ENCODE results near the gene IFNG.

The IFNG gene

GRCh38 chr12:68114606-68115005 is 44.9 kb downstream of the IFNG start:
- Mint-ChIP-seq H3K9me3 (no peaks in the 10 kb centered on the region), H3K27ac (no peak overlapping the region), H3K27me3 (no peaks in the 10 kb centered on the region), H3K36me3 (ENCODE audit: low read depth) (no peaks in the 10 kb centered on the region), H3K4me1 (ENCODE audit: low read depth) (peaks cover 9% of the 10 kb centered on the region), H3K4me3 (no peak overlapping the region)

- no peak overlapping the region for H3K4me3 Mint-ChIP-seq
- H3K4me1 Mint-ChIP-seq (ENCODE audit: low read depth): peaks cover 9% of the 10 kb centered on the region
- no peaks in the 10 kb centered on the region for H3K27me3 Mint-ChIP-seq
- H3K9me3 Mint-ChIP-seq: no peaks in the 10 kb centered on the region
- H3K27ac Mint-ChIP-seq: no peak overlapping the region
- no peaks in the 10 kb centered on the region for H3K36me3 Mint-ChIP-seq (ENCODE audit: low read depth)
Observed at GRCh38 chr12:68113644-68114043, 45.9 kb downstream of the IFNG start.

GRCh38 chr12:68111995-68112394 is 47.5 kb downstream of the IFNG start:
- H3K4me3 Mint-ChIP-seq: no peak overlapping the region
- H3K36me3 Mint-ChIP-seq (ENCODE audit: low read depth): no peaks in the 10 kb centered on the region
- no peak overlapping the region for H3K27ac Mint-ChIP-seq
- H3K27me3 Mint-ChIP-seq: no peaks in the 10 kb centered on the region
- peaks cover 14% of the 10 kb centered on the region for H3K4me1 Mint-ChIP-seq (ENCODE audit: low read depth)
- no peaks in the 10 kb centered on the region for H3K9me3 Mint-ChIP-seq

GRCh38 chr12:68109444-68110217 is 49.9 kb downstream of the IFNG start:
- Mint-ChIP-seq H3K36me3 (ENCODE audit: low read depth) (no peaks in the 10 kb centered on the region), H3K27ac (no peak overlapping the region), H3K4me3 (no peak overlapping the region), H3K4me1 (ENCODE audit: low read depth) (peaks cover 14% of the 10 kb centered on the region), H3K9me3 (no peaks in the 10 kb centered on the region), H3K27me3 (no peaks in the 10 kb centered on the region)

GRCh38 chr12:68109001-68109400 is 50.5 kb downstream of the IFNG start:
- Mint-ChIP-seq H3K36me3 (ENCODE audit: low read depth) (no peaks in the 10 kb centered on the region), H3K4me3 (no peak overlapping the region), H3K27me3 (no peaks in the 10 kb centered on the region), H3K27ac (no peak overlapping the region), H3K4me1 (ENCODE audit: low read depth) (peaks cover 14% of the 10 kb centered on the region), H3K9me3 (no peaks in the 10 kb centered on the region)

GRCh38 chr12:68106660-68107059 is 52.9 kb downstream of the IFNG start:
- Mint-ChIP-seq H3K36me3 (ENCODE audit: low read depth) (no peaks in the 10 kb centered on the region), H3K4me3 (no peak overlapping the region), H3K9me3 (no peaks in the 10 kb centered on the region), H3K27ac (no peak overlapping the region), H3K4me1 (ENCODE audit: low read depth) (peaks cover 8% of the 10 kb centered on the region), H3K27me3 (peaks cover 4% of the 10 kb centered on the region)

GRCh38 chr12:68106160-68106559 is 53.4 kb downstream of the IFNG start:
- H3K9me3 Mint-ChIP-seq: no peaks in the 10 kb centered on the region
- no peaks in the 10 kb centered on the region for H3K36me3 Mint-ChIP-seq (ENCODE audit: low read depth)
- H3K4me1 Mint-ChIP-seq (ENCODE audit: low read depth): peaks cover 8% of the 10 kb centered on the region
- no peak overlapping the region for H3K27ac Mint-ChIP-seq
- no peak overlapping the region for H3K4me3 Mint-ChIP-seq
- peaks cover 5% of the 10 kb centered on the region for H3K27me3 Mint-ChIP-seq
